Esophagus muscularis mucosa (tissue), 4 donors: ENCODE results near the gene ASTN2.

ENCODE experiments used
- EP300 ChIP-seq: sonication (generic); formaldehyde crosslinking; IDR thresholded peaks from one replicate; pipeline ENCODE4 v1.6.1; 2017; ENCODE audit warnings: antibody characterized with exemption
- POLR2A ChIP-seq: fragments of 450-650 bp; IDR thresholded peaks from one replicate; pipeline ENCODE4 v1.6.1; 2017; ENCODE audit warnings: antibody characterized with exemption, moderate library complexity, mild to moderate bottlenecking, low read depth
- POLR2AphosphoS5 ChIP-seq, 2 donors: sonication (generic); formaldehyde crosslinking; IDR thresholded peaks; one replicate each; pipeline ENCODE4 v1.6.1; 2017; ENCODE audit warnings: antibody characterized with exemption in 2 of 2
- TF ChIP-seq, protein P1 (sequence below), 3 experiments: fragments of 200-600 bp in 2 of 3; fragments of 450-650 bp in 1 of 3; sonication (generic) in 2 of 3; IDR thresholded peaks; one replicate each; pipeline ENCODE4 v1.5.1; 2017 to 2019; ENCODE audit warnings: antibody characterized with exemption in 3 of 3, mild to moderate bottlenecking in 2 of 3, moderate library complexity in 1 of 3

DNA sequence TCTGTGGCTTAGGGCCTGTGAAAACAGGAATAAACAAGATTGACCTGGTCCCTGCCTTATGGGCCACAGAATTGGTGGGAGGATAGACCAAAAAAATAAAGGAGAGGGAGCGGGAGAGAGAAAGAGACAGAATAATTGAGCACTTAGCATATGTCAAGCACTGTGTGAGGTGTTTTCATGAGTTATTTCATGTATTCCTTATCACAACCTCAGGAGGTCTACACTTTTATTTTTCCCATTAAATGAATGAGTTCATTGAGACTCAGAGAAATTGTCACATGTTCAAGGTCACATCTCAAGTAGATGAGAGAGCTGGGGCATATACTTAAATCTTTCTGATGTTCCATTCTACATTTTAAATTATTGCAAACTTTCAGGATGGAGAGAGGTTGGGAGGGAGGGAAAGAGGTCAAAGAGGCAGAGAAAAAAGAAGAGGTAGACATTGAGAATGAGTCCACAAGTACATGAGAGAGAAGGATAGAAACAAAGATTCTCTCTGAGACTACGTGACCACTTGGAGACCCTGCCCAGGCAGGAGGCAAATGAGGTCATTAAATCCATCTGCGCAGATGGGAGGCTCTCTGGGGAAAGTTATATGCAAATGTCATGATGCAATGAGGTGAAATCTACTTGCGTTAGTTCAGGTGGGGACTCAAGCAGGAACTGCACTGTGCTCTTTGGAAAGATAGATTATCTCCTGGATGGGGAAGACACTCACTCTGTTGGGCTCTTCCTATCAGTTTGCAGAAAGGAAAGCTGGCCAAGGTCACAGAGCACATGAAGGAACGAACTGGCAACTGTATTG is 1019.8 kb downstream of the ASTN2 start:
- no peak for TF ChIP-seq POLR2AphosphoS5 (IDR thresholded peaks at IDR 0.05)
- TF ChIP-seq, protein P1, sequence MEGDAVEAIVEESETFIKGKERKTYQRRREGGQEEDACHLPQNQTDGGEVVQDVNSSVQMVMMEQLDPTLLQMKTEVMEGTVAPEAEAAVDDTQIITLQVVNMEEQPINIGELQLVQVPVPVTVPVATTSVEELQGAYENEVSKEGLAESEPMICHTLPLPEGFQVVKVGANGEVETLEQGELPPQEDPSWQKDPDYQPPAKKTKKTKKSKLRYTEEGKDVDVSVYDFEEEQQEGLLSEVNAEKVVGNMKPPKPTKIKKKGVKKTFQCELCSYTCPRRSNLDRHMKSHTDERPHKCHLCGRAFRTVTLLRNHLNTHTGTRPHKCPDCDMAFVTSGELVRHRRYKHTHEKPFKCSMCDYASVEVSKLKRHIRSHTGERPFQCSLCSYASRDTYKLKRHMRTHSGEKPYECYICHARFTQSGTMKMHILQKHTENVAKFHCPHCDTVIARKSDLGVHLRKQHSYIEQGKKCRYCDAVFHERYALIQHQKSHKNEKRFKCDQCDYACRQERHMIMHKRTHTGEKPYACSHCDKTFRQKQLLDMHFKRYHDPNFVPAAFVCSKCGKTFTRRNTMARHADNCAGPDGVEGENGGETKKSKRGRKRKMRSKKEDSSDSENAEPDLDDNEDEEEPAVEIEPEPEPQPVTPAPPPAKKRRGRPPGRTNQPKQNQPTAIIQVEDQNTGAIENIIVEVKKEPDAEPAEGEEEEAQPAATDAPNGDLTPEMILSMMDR (IDR thresholded peaks at IDR 0.05): no peak
- no peak for TF ChIP-seq POLR2A
- TF ChIP-seq EP300: no peak
